ENCODE measurements around the gene LPCAT3.

LPCAT3 gene

GRCh38 chr12:6950811-6951540 lies 67.3 kb downstream of the LPCAT3 start, which contains the start of gene PTPN6:
PTPN6 (plus strand) TSS chr12:6951356; CDS start chr12:6951513, 157 bp downstream.
- no peak for TF ChIP-seq CTCF (IDR thresholded peaks at IDR 0.05)

GRCh38 chr12:6950401-6950801 lies 67.9 kb downstream of the LPCAT3 start:
- TF ChIP-seq CTCF (IDR thresholded peaks at IDR 0.05), result 0 out of 2 replicates have a peak, but pooled peaks have one; percentile 18

- TF ChIP-seq CTCF (IDR thresholded peaks at IDR 0.05), result no peak
These were observed 69.2 kb downstream of the LPCAT3 start for GRCh38 chr12:6948873-6949594.

GRCh38 chr12:6947615-6948014 lies 70.7 kb downstream of the LPCAT3 start:
- no peak for TF ChIP-seq CTCF (IDR thresholded peaks at IDR 0.05)

GRCh38 chr12:6946920-6947374 lies 71.3 kb downstream of the LPCAT3 start:
- TF ChIP-seq CTCF (IDR thresholded peaks at IDR 0.05), result no peak

GRCh38 chr12:6946033-6946919 lies 72.0 kb downstream of the LPCAT3 start:
- no peak for TF ChIP-seq CTCF (IDR thresholded peaks at IDR 0.05)

GRCh38 chr12:6945613-6946012 lies 72.7 kb downstream of the LPCAT3 start:
- no peak for TF ChIP-seq CTCF (IDR thresholded peaks at IDR 0.05)
